Measurements from ENCODE around the gene DEDD. TPM values are rescaled to one million over a fixed set of nuclear protein-coding genes. Genes with fewer than 3 reads are reported as not detected.

The DEDD gene
- total RNA-seq, 4 donors from 2014 or later = 24.4 to 47.0 (median 36.6) TPM

GRCh38 chr1:161113915-161114314 is 18.6 kb downstream of the DEDD start:
- TF ChIP-seq POLR2A (IDR thresholded peaks at IDR 0.05) = no peak
- no peak for TF ChIP-seq POLR2AphosphoS5 (IDR thresholded peaks at IDR 0.05)
- TF ChIP-seq, protein P1, sequence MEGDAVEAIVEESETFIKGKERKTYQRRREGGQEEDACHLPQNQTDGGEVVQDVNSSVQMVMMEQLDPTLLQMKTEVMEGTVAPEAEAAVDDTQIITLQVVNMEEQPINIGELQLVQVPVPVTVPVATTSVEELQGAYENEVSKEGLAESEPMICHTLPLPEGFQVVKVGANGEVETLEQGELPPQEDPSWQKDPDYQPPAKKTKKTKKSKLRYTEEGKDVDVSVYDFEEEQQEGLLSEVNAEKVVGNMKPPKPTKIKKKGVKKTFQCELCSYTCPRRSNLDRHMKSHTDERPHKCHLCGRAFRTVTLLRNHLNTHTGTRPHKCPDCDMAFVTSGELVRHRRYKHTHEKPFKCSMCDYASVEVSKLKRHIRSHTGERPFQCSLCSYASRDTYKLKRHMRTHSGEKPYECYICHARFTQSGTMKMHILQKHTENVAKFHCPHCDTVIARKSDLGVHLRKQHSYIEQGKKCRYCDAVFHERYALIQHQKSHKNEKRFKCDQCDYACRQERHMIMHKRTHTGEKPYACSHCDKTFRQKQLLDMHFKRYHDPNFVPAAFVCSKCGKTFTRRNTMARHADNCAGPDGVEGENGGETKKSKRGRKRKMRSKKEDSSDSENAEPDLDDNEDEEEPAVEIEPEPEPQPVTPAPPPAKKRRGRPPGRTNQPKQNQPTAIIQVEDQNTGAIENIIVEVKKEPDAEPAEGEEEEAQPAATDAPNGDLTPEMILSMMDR (IDR thresholded peaks at IDR 0.05) = no peak
- no peak for TF ChIP-seq EP300 (IDR thresholded peaks at IDR 0.05)
- DNase-seq (ENCODE audit: low spot score in 2 of 2) = no peak
- Histone ChIP-seq H3K36me3 (peaks cover 14% of the 10 kb centered on the region), H3K4me1 (peaks cover 36% of the 10 kb centered on the region), H3K27ac (no peak overlapping the region), H3K9me3 (no peaks in the 10 kb centered on the region), H3K4me3 (no peak overlapping the region), H3K27me3 (no peaks in the 10 kb centered on the region)
- 89% methylated on average over 1 of the region's 1 CpG for WGBS

- Histone ChIP-seq H3K36me3 (peaks cover 14% of the 10 kb centered on the region), H3K27ac (no peak overlapping the region), H3K9me3 (no peaks in the 10 kb centered on the region), H3K4me1 (peaks cover 21% of the 10 kb centered on the region), H3K4me3 (no peak overlapping the region), H3K27me3 (no peaks in the 10 kb centered on the region)
- TF ChIP-seq, protein P1 (IDR thresholded peaks at IDR 0.05) = no peak
- no peak for TF ChIP-seq POLR2A (IDR thresholded peaks at IDR 0.05)
- 87% methylated on average over 2 of the region's 2 CpGs for WGBS
- no peak for DNase-seq (ENCODE audit: low spot score in 2 of 2)
Measured at GRCh38 chr1:161111527-161111926, 20.9 kb downstream of the DEDD start.

- Histone ChIP-seq H3K9me3 (no peaks in the 10 kb centered on the region), H3K27ac (no peak overlapping the region), H3K4me3 (no peak overlapping the region), H3K27me3 (no peaks in the 10 kb centered on the region), H3K36me3 (peaks cover 14% of the 10 kb centered on the region), H3K4me1 (peaks cover 17% of the 10 kb centered on the region)
- DNase-seq (ENCODE audit: low spot score in 2 of 2) = no peak
- TF ChIP-seq POLR2AphosphoS5 (IDR thresholded peaks at IDR 0.05) = no peak
- TF ChIP-seq, protein P1 (IDR thresholded peaks at IDR 0.05) = no peak
- TF ChIP-seq POLR2A (IDR thresholded peaks at IDR 0.05) = no peak
- TF ChIP-seq EP300 (IDR thresholded peaks at IDR 0.05) = no peak
- 98% methylated on average over 3 of the region's 3 CpGs for WGBS
Measured at GRCh38 chr1:161111117-161111516, 21.4 kb downstream of the DEDD start.

DNA sequence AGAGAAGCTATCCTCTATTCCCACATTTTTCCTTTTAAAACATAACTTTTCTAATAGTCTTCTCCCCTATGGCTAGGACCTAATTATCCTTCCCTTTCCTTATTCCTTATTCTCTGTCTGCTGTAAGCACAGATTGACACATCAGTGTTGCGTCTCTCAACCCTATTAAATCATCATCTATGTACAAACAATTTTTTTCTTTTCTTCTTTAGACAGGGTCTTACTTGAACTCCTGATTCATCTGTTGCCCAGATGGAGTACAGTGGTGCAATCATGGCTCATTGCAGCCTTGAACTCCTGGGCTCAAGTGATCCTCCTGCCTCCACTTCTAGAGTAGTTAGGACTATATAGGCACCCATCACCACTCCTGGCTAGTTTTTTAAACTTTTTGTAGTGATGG is 26.0 kb downstream of the DEDD start:
- TF ChIP-seq, protein P1 (IDR thresholded peaks at IDR 0.05) = no peak
- H3K27ac ChIP-seq = no peak overlapping the region
- DNase-seq (ENCODE audit: low spot score in 2 of 2) = no peak
- no peak overlapping the region for H3K4me3 ChIP-seq
- no peaks in the 10 kb centered on the region for H3K4me1 ChIP-seq
- H3K9me3 ChIP-seq = no peaks in the 10 kb centered on the region
- no peaks in the 10 kb centered on the region for H3K27me3 ChIP-seq
- peaks cover 17% of the 10 kb centered on the region for H3K36me3 ChIP-seq
- WGBS = 100% methylated on average over 1 of the region's 1 CpG

DNA sequence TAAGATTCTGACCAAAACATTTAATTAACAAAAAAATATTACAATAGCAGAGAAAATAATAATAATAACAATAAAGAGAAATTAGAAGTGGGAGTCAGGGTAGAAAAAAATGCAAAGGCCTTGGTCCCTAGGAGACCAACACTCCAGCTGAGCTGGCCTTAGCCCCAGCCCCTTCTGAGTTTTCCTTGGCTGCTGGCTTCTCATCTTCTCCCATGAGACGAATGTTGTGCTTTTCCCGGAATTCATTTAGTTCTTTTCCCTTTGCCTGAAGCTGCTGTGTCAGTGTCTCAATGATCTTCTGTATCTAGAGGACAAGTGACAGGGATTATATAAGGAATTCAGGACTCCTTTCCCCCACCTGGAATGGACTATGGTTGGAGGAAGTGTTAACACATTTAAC is 31.9 kb downstream of the DEDD start:
- Histone ChIP-seq H3K27me3 (no peaks in the 10 kb centered on the region), H3K36me3 (peaks cover 19% of the 10 kb centered on the region), H3K9me3 (no peaks in the 10 kb centered on the region), H3K4me3 (no peak overlapping the region), H3K27ac (no peak overlapping the region), H3K4me1 (peaks cover 33% of the 10 kb centered on the region)
- WGBS = 64% methylated on average over 2 of the region's 2 CpGs
- no peak for DNase-seq (ENCODE audit: low spot score in 2 of 2)
- TF ChIP-seq, protein P1 (IDR thresholded peaks at IDR 0.05) = no peak
- TF ChIP-seq POLR2A (IDR thresholded peaks at IDR 0.05) = no peak
- TF ChIP-seq EP300 (IDR thresholded peaks at IDR 0.05) = no peak
- no peak for TF ChIP-seq POLR2AphosphoS5 (IDR thresholded peaks at IDR 0.05)

Measured in suprapubic skin (tissue), 4 donors.